HG02840 (cell line): ENCODE measurements around the gene PRSS57.
"Not testable (repeated sequence)": the region's sequence is repeated elsewhere in the genome, so short reads cannot be mapped to it uniquely, and the experiment has no call there.

Experiments
- ATAC-seq: cut with Tn5 transposase; IDR thresholded peaks from one replicate; pipeline ENCODE4 v1.9.1; 2021; ENCODE audit warnings: mild to moderate bottlenecking, moderate library complexity, moderate number of reproducible peaks; ENCODE audit not compliant: unreplicated experiment, low FRiP score

PRSS57 gene

GRCh38 chr19:695352-695949 is at the start of gene PRSS57:
Gene PRSS57 (minus strand): TSS chr19:695452. CDS start chr19:695430, 22 bp downstream.
- no peak for ATAC-seq

GRCh38 chr19:743168-743687 is 48.0 kb upstream of the PRSS57 start:
- ATAC-seq = no peak

DNA sequence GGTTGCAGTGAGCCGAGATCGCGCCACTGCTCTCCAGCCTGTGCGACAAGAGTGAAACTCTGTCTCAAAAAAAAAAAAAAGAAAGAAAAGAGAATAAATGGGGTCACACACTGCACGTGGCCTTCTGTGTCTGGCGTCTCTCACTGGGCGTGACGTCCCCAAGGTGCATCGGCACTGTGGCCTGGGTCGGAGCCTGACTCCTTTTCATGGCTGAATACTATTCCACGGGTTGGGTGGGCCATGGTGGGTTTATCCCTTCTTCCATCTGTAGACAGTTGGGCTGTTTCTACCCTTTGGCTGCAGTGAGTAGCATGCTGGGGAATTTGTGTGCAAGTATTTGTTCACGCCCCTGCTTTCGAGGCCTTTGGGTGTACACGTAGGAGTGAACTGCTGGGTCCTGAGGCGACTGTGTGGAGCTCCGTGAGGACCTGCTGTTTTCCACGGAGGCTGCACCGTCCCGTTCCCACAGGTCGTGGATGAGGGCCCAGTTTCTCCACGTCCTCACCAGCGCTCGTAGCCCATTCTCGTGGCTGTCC is 47.4 kb upstream of the PRSS57 start:
- ATAC-seq = no peak

DNA sequence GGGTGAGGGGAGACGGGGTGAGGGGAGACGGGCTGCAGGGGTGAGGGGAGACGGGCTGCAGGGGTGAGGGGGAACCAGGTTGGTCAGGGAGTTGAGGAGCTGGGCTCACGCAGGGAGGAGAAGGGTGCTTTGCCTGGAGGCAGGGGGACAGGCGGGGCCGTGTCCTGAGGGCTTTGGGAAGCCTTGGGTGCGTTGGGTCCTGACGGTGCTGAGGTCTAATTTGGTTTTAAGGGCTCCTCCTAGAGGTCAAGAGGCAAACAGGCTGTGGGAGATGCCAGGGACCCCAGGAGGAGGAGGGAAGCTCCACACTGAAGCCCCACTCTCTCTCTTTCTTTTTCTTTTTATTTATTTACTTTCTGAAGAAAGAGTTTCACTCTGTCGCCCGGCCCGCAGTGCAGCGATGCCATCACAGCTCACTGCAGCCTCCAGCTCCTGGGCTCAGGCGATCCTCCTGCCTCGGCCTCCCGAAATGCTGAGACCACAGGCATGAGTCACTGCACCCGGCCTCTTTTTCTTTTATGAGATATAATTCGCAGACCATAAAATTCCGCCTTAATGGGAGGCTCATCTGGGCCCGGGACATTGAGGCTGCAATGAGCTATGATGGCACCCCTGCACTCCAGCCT is 46.4 kb upstream of the PRSS57 start:
- ATAC-seq = no peak

DNA sequence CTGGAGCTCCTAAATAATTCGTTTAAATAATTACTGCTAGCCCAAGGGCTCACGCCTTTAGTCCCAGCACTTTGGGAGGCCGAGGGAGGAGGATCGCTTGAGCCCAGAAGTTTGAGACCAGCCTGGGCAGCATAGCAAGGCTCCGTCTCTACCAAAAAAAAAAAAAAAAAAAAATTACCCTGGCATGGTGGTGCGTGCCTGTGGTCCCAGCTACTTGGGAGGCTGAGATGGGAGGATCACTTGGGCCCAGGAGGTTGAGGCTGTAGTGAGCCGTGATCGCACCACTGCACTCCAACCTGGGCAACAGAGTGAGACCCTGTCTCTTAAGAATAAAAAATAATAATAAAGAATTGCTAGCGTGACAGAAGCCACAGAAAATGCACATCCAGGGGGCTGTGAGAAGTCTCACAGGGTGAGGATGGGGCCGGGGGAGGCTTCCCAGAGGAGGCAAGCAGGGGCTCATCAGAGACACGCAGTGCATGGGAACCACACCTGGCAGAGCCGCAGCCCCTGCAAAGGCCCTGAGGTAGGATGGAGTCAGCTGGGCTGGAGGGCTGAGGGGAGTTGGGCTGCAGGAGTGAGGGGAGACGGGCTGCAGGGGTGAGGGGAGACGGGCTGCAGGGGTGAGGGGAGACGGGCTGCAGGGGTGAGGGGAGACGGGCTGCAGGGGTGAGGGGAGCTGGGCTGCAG is 45.7 kb upstream of the PRSS57 start:
- not testable (repeated sequence) for ATAC-seq

- no peak for ATAC-seq
Measured at GRCh38 chr19:739998-740715, 44.9 kb upstream of the PRSS57 start.

- no peak for ATAC-seq
Measured at GRCh38 chr19:738509-739128, 43.4 kb upstream of the PRSS57 start.

- ATAC-seq = no peak
Measured at GRCh38 chr19:737591-738093, 42.4 kb upstream of the PRSS57 start.

DNA sequence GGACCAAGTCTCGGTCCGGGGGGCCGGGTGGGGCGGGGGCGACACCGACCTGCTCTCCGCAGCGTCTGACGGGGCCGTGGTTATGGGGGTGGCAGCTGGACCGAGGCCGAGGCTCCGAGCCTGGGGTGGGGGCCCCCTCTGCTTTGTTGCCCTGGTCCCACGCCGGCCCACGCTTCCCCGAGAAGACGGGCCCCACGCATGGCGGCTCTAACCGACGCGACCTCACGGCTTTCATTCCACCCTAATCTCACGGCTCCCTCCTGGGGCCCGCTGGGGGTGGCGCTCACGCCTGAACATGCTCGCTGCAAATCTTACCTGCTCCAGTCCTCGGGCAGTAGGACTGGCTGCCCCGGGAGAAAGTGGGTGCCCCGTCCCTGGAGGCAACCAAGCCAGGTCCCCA is 40.9 kb upstream of the PRSS57 start:
- no peak for ATAC-seq

GRCh38 chr19:734716-735115 is 39.5 kb upstream of the PRSS57 start:
- ATAC-seq = no peak

- no peak for ATAC-seq
Measured at GRCh38 chr19:732148-733069, 37.2 kb upstream of the PRSS57 start.

GRCh38 chr19:731000-731399 is 35.7 kb upstream of the PRSS57 start:
- no peak for ATAC-seq

DNA sequence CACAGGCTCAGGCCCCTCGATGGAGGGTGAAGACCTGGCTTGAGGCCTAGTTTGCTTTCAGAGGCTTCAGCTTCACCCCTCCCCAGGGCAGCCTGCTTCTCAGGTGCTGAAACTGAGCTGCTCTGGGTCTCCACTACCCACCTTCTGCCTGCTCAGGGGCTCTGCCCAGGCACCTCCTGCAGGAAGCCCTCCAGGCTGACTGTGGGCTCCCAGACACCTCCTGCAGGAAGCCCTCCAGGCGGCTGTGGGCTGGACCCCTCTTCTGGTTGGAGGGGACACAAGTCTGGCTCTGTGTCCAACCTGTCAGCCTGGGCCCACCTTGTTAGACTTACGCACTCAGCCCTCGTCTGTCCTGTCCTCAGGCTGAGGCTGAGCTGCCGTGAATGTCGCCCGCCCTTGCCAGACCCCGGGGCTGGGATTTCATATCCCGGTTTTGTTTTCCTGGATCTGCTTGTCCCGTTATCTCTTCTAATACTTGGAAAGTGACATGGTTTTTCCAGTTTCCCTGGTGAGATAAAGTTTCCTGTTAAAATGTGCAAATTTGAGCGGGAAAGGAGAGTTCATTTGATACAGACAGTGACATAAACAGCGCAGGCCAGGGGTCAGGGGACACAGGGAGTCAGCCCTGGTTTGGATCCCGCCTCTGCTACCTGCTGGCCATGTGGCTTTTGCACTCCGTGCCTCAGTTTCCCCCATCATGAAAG is 34.9 kb upstream of the PRSS57 start:
- no peak for ATAC-seq

GRCh38 chr19:729564-729963 is 34.3 kb upstream of the PRSS57 start:
- not testable (repeated sequence) for ATAC-seq

GRCh38 chr19:728011-728410 is 32.8 kb upstream of the PRSS57 start:
- ATAC-seq = no peak

DNA sequence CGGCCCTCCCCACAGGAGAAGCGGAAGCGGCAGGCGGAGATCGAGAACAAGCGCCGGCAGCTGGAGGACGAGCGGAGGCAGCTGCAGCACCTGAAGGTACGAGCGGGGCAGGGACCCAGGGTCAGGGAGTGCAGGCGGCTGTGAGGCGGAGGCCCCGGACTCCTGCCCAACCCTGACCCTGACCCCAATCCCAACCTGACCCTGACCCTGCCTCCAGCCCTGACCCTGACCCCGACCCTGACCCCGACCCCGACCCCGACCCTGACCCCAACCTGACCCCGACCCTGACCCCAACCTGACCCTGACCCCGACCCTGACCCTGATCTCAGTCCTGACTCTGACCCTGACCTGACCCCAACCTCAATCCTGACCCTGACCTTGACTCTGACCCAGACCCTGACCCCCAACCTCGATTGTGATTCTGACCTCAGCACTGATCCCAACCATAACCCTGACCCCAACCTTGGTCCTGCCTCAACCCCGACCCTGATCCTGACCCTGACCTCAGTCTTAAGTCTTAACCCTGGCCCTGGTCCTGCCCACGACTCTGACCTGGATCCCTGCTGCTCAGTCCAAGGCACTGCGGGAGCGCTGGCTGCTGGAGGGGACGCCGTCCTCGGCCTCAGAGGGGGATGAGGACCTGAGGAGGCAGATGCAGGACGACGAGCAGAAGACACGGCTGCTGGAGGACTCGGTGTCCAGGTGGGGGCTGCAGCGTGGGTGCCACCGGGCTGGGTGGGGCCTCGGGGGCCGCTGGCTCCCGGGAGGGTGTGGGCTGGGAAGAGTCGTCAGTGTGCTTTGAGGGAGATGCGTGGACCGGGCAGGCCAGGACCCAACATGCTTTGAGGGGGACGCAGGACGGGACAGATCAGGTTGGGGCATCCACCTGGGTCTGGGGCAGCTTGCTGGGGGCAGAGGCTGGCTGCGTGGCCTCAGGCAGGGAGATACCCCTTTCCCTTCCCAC is 32.0 kb upstream of the PRSS57 start:
- ATAC-seq = no peak

DNA sequence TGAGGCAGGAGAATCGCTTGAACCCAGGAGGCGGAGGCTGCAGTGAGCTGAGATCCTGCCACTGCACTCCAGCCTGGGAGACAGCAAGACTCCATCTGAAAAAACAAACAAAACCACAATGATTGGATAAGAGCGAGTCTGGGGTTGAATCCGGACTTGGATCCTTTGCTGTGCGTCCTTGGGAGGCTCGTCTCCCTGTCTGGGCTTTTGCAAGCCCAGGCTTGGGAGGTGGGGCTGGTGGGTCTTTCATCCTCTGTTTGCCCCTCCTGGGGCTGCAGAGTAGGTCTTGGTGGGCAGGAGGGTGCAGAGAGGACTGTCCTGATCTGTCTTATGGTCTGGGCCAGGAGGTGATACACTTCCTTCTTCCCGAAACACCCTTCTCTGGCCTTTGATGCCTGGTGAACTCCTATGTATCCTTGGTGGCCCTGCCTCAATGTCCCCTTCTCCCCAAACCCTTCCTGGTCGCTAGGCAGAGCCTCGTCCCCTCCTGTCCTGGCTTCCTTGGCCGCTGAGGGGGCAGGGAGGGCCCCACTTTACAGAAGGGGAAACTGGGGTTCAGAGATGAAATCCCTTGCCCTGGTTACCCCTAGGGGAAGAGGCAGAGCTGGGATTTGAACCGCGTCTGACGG is 30.3 kb upstream of the PRSS57 start:
- no peak for ATAC-seq
